Fibroblast of the aortic adventitia (primary cell): ENCODE results near the gene RRAS2. TPM values are rescaled to one million over a fixed set of nuclear protein-coding genes. Genes with fewer than 3 reads are reported as not detected.

ENCODE experiments used
- DNase-seq: peaks from one replicate; pipeline ENCODE4 v3.0.0-alpha.2; 2010; ENCODE audit warnings: low read depth
- H3K4me3 ChIP-seq: 2 replicates; pipeline ENCODE4 v1.5.1; 2011; ENCODE audit warnings: low read depth, mild to moderate bottlenecking, control low read depth, low read length, moderate library complexity
- total RNA-seq: library from RNA; depleted of rRNA; stranded (reverse); fragments of >200 nt; gene quantifications from 2 replicates; pipeline ENCODE4 v1.2.3, GENCODE V29; 2012; ENCODE audit warnings: low replicate concordance
- TF ChIP-seq, protein P1 (sequence below): IDR thresholded peaks from 2 replicates; pipeline ENCODE4 v1.5.1; 2011; ENCODE audit warnings: mild to moderate bottlenecking, low read length, control low read depth, inconsistent platforms; ENCODE audit not compliant: insufficient read depth

RRAS2 gene
- total RNA-seq, 1 donor, result 95.6 TPM

DNA sequence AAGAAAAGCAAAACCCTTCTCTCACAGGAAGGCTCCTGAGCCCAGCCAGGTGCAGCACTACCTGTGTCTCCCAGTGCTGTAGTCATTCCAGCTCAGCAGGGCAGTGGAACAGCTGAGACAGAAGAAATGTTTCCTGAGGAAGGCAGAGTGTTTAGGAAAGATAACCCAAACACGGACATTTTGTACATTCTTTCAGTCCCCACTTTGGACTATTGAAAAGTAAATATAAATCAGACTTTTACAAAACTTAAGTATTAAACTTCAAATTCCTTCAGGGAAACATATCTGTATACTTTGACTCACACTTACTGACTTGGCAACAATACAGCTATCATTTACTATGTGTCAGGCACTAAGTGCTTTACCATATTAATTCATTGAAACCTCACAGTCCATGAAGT, 40.4 kb downstream of the RRAS2 start:
- H3K4me3 ChIP-seq, result no peak overlapping the region
- no peak for DNase-seq
- TF ChIP-seq, protein P1, sequence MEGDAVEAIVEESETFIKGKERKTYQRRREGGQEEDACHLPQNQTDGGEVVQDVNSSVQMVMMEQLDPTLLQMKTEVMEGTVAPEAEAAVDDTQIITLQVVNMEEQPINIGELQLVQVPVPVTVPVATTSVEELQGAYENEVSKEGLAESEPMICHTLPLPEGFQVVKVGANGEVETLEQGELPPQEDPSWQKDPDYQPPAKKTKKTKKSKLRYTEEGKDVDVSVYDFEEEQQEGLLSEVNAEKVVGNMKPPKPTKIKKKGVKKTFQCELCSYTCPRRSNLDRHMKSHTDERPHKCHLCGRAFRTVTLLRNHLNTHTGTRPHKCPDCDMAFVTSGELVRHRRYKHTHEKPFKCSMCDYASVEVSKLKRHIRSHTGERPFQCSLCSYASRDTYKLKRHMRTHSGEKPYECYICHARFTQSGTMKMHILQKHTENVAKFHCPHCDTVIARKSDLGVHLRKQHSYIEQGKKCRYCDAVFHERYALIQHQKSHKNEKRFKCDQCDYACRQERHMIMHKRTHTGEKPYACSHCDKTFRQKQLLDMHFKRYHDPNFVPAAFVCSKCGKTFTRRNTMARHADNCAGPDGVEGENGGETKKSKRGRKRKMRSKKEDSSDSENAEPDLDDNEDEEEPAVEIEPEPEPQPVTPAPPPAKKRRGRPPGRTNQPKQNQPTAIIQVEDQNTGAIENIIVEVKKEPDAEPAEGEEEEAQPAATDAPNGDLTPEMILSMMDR, result no peak

DNA sequence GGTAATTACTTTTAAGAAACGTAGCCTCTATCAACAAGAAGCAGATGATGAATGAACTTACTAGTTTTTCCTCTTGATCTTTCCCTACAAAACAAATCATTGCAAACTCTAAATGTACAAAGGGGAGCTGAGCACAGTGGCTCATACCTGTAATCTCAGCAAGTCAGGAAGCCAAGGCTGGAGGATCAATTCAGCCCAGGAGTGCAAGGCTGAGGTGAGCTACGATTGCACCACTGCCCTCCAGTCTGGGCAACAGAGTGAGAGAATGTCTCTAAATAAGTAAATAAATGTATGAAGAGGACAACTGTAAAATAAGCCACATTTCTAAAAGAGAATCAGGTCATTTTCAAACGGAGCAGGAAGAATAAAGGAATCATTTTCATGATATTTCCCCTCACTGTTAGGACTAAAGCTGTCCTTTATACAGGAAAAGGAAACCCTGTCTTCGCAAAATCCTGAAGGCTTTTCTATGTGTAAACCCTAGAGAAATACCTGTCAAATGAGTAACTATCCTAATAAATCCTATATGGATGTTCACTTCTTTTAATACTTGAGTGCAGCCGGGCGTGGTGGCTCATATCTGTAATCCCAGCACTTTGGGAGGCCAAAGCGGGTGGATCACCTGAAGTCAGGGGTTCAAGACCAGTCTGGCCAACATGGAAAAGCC, 41.2 kb downstream of the RRAS2 start:
- TF ChIP-seq, protein P1, result no peak
- H3K4me3 ChIP-seq, result no peak overlapping the region
- DNase-seq, result no peak

DNA sequence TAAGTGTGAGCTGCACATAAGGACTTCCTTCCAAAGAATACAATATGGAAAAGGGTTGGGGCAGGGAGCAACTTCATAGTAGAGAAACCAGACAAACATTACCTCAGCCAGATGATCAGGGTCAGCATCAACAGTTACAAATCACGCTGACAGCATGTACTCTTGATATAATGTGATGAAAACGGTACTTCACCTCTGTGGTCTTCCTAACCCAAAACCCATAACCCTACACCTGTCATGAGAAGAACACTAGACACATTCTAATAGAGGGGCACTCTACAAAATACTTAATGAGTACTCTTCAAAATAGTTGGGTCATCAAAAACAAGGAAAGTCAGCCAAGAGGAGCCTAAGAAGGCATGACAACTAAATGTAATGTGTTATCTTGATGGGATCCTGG, 43.9 kb downstream of the RRAS2 start:
- DNase-seq, result no peak
- TF ChIP-seq, protein P1, result no peak
- H3K4me3 ChIP-seq, result no peak overlapping the region

DNA sequence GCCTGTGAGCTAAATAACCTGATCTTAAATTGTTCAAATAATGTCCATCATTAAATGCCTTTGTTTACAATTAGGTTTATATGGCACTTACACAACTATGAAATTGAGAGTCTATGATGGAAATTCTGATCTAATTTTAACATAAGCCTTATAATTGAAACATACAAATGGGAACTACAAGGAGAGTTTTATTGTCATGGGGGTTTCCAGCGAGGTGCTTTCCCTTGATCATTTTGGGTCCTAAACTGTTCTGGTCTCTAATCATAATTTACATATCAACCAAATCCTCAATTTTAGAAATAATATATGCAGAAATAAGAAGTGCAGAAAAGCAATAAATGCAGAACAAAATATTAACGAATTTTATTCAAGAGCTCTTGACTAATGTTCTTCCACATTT, 44.9 kb downstream of the RRAS2 start:
- TF ChIP-seq, protein P1, result no peak
- no peak for DNase-seq

DNA sequence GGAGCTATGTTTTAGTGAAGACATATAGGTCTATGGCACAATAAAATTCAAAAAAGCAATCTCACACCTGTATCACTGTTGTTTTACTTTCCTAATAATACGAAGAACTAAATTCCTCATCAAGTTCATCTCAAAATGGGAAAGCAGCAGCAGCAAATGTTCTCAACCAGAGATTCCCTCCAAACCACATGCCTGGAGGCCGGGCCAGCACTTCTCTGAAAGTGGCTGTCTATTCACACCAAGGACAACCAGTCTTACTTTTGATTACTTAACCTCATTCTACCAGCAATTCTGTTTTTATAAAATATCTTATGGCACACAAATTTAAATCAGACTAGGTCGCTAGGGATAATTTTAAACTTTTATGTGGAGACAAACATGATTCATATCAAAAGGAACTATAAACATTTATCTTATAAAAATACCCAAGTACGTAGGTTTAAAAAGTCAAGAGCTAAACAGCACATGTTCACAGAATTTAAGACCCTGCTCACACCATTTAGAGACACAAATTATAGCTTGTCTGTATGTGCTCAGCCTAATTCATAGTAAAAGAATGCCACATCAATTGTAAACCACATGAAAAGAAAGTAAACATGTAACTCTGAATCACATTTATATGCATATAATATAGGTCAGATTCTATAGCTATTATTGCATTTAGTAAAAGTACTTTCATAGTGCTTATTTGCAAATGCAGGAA, 46.1 kb downstream of the RRAS2 start:
- TF ChIP-seq, protein P1, result no peak
- H3K4me3 ChIP-seq, result no peak overlapping the region
- peak; percentile 19 for DNase-seq

More for the DNA sequence above, 44.9 kb downstream of the RRAS2 start:
- H3K4me3 ChIP-seq, result no peak overlapping the region

DNA sequence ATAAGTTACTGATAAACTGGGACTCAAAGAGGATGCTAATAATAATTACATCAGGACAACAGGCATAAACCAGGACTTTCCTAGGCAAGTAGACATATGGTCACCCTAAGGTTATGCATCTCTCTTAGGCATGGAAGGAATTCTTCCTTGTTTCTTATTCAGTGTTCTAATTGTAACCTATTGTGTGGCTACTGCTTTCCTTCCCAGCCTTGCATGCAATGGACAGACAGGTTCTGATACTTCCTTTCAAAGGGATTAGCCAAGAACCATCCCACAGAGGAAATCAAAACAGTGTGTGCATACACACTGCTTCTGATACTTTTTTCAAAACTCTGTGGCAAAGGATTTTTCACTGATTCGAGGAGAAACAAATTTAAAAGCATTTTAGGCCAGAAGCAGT, 48.3 kb downstream of the RRAS2 start:
- H3K4me3 ChIP-seq, result no peak overlapping the region
- DNase-seq, result peak; percentile 75
- TF ChIP-seq, protein P1, result no peak
